CD4-positive, alpha-beta T cell treated with Interleukin-12 subunit alpha and Interleukin-12 subunit beta, for 1 hour (primary cell): ENCODE results near the gene CEMIP2.

Experiments used
- DNase-seq: peaks from one replicate; pipeline ENCODE4 v3.0.0-alpha.2; 2020

The CEMIP2 gene

GRCh38 chr9:71769175-71770161, 1.2 kb upstream of the CEMIP2 start:
- peak; percentile 79 for DNase-seq

- no peak for DNase-seq
These were observed 464 bp downstream of the CEMIP2 start for GRCh38 chr9:71767776-71768321.

GRCh38 chr9:71767163-71767775, 1.0 kb downstream of the CEMIP2 start:
- no peak for DNase-seq

GRCh38 chr9:71766663-71767062, 1.6 kb downstream of the CEMIP2 start:
- peak; percentile 39 for DNase-seq

GRCh38 chr9:71765693-71766092, 2.6 kb downstream of the CEMIP2 start:
- no peak for DNase-seq

GRCh38 chr9:71764891-71765290, 3.4 kb downstream of the CEMIP2 start:
- DNase-seq, result no peak

GRCh38 chr9:71764463-71764862, 3.9 kb downstream of the CEMIP2 start:
- DNase-seq, result no peak

GRCh38 chr9:71763832-71764231, 4.5 kb downstream of the CEMIP2 start:
- DNase-seq, result no peak

GRCh38 chr9:71762900-71763653, 5.2 kb downstream of the CEMIP2 start:
- DNase-seq, result no peak

- no peak for DNase-seq
These were observed 6.4 kb downstream of the CEMIP2 start for GRCh38 chr9:71761938-71762353.

GRCh38 chr9:71760901-71761300, 7.4 kb downstream of the CEMIP2 start:
- no peak for DNase-seq

GRCh38 chr9:71758785-71759184, 9.5 kb downstream of the CEMIP2 start:
- DNase-seq, result peak; percentile 25

- no peak for DNase-seq
These were observed 10.0 kb downstream of the CEMIP2 start for GRCh38 chr9:71758277-71758676.

- no peak for DNase-seq
These were observed 11.6 kb downstream of the CEMIP2 start for GRCh38 chr9:71756753-71757152.

- DNase-seq, result no peak
These were observed 12.4 kb downstream of the CEMIP2 start for GRCh38 chr9:71755869-71756268.

GRCh38 chr9:71755230-71755629, 13.1 kb downstream of the CEMIP2 start:
- DNase-seq, result no peak

- DNase-seq, result no peak
These were observed 14.2 kb downstream of the CEMIP2 start for GRCh38 chr9:71754151-71754550.

GRCh38 chr9:71752928-71753327, 15.4 kb downstream of the CEMIP2 start:
- DNase-seq, result no peak

- DNase-seq, result no peak
These were observed 16.0 kb downstream of the CEMIP2 start for GRCh38 chr9:71752352-71752751.

GRCh38 chr9:71748280-71748743, 20.0 kb downstream of the CEMIP2 start:
- no peak for DNase-seq

GRCh38 chr9:71747576-71747975, 20.7 kb downstream of the CEMIP2 start:
- no peak for DNase-seq

GRCh38 chr9:71746758-71747125, 21.6 kb downstream of the CEMIP2 start:
- DNase-seq, result no peak
